Hematopoietic multipotent progenitor cell treated with erythropoietin and hydrocortisone succinate and interleukin-3 and kit ligand, for 6 days (in vitro differentiated cells): ENCODE measurements around the gene GRIK4.

Experiments
- DNase-seq: peaks from one replicate; pipeline ENCODE4 v3.0.0-alpha.2; 2015

Gene GRIK4

GRCh38 chr11:120867024-120867423 lies 355.5 kb downstream of the GRIK4 start:
- DNase-seq = no peak

- DNase-seq = no peak
These were observed 356.0 kb downstream of the GRIK4 start for GRCh38 chr11:120867531-120867930.

- no peak for DNase-seq
These were observed 356.4 kb downstream of the GRIK4 start for GRCh38 chr11:120867988-120868387.

- no peak for DNase-seq
These were observed 357.5 kb downstream of the GRIK4 start for GRCh38 chr11:120869097-120869496.

GRCh38 chr11:120869516-120870011 lies 358.0 kb downstream of the GRIK4 start:
- DNase-seq = no peak

GRCh38 chr11:120871194-120871593 lies 359.6 kb downstream of the GRIK4 start:
- DNase-seq = no peak

GRCh38 chr11:120871924-120872323 lies 360.4 kb downstream of the GRIK4 start:
- no peak for DNase-seq

GRCh38 chr11:120873966-120874735 lies 362.6 kb downstream of the GRIK4 start:
- no peak for DNase-seq

GRCh38 chr11:120875986-120876385 lies 364.4 kb downstream of the GRIK4 start:
- no peak for DNase-seq

GRCh38 chr11:120877746-120878365 lies 366.3 kb downstream of the GRIK4 start:
- DNase-seq = no peak

- DNase-seq = no peak
These were observed 367.2 kb downstream of the GRIK4 start for GRCh38 chr11:120878781-120879180.

GRCh38 chr11:120880498-120881175 lies 369.1 kb downstream of the GRIK4 start:
- no peak for DNase-seq

GRCh38 chr11:120881596-120881995 lies 370.0 kb downstream of the GRIK4 start:
- DNase-seq = no peak

GRCh38 chr11:120882175-120882574 lies 370.6 kb downstream of the GRIK4 start:
- no peak for DNase-seq

GRCh38 chr11:120883404-120884080 lies 372.0 kb downstream of the GRIK4 start:
- DNase-seq = no peak

- no peak for DNase-seq
These were observed 372.8 kb downstream of the GRIK4 start for GRCh38 chr11:120884154-120885020.

GRCh38 chr11:120890609-120891320 lies 379.2 kb downstream of the GRIK4 start:
- no peak for DNase-seq

GRCh38 chr11:120893440-120894201 lies 382.1 kb downstream of the GRIK4 start:
- DNase-seq = no peak

GRCh38 chr11:120894202-120894985 lies 382.8 kb downstream of the GRIK4 start:
- no peak for DNase-seq

- DNase-seq = no peak
These were observed 385.1 kb downstream of the GRIK4 start for GRCh38 chr11:120896687-120897086.
